Occipital lobe (tissue), 3 donors: ENCODE measurements around the gene FUOM. TPM values are rescaled to one million over a fixed set of nuclear protein-coding genes. Genes with fewer than 3 reads are reported as not detected.

Source experiments
- DNase-seq: peaks from one replicate; lab custom pipeline; 2025; lab: John Stamatoyannopoulos, UW
- small RNA-seq: library from RNA; depleted of rRNA; stranded (forward); fragments of <200 nt; gene quantifications from one replicate; pipeline ENCODE3, GENCODE V24; 2014
- total RNA-seq: library from RNA; depleted of rRNA; stranded (reverse); fragments of >200 nt; gene quantifications from one replicate; pipeline ENCODE4 v1.2.3, GENCODE V29; 2014

Gene FUOM
- total RNA-seq, 1 donor from 2014 or later = 6.9 TPM

DNA sequence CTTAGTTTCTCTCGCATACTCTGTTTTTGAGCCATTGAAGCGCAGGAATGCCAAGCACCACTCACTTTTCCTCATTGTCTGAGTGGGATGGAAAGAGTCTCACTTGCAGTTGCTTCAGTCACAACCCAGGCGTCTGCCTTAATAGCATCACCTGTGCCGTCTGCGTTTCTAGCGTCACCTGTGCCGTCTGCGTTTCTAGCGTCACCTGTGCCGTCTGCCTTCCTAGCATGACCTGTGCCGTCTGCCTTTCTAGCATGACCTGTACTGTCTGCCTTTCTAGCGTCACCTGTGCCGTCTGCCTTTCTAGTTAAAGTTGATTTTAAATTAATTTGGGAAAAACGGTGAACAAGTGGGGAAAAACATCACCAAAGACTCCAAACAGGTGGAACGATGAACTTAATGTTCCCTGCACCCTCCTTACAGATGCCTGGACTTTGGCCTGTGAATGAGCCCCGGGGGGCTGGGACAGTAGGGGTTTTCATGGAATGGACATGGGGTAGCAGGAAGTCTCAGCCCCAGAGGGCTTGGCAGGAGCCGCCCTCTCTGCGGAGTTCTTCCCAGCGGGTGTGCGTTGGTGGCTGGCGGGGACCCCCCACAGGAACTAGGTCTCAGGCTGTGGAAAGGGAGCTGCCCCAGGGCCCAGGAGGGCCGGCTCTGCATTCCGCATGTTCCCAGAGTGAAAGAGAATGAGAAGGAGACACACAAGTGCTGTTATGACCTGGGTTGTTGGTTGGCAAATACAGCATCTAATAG lies 45.6 kb downstream of the FUOM start:
- DNase-seq = no peak

- no peak for DNase-seq
Observed at GRCh38 chr10:133311570-133311969, 46.2 kb downstream of the FUOM start.

DNA sequence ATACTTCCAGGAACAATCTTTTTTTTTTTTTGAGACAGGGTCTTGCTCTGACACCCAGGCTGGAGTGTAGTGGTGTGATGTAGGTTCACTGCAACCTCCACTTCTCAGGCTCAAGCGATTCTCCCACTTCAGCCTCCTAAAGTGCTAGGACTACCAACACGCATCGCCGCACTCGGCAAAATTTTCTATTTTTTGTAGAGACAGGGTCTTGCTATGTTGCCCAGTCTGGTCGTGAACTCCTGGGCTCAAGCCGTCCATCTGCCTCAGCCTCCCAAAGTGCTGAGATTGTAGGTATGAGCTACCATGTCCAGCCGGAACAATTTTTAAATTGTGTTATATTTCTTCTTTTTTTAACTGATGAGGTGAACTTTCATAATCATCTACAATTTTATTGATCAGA lies 47.0 kb downstream of the FUOM start:
- DNase-seq = no peak

- DNase-seq = no peak
Observed at GRCh38 chr10:133310399-133310755, 47.4 kb downstream of the FUOM start.

DNA sequence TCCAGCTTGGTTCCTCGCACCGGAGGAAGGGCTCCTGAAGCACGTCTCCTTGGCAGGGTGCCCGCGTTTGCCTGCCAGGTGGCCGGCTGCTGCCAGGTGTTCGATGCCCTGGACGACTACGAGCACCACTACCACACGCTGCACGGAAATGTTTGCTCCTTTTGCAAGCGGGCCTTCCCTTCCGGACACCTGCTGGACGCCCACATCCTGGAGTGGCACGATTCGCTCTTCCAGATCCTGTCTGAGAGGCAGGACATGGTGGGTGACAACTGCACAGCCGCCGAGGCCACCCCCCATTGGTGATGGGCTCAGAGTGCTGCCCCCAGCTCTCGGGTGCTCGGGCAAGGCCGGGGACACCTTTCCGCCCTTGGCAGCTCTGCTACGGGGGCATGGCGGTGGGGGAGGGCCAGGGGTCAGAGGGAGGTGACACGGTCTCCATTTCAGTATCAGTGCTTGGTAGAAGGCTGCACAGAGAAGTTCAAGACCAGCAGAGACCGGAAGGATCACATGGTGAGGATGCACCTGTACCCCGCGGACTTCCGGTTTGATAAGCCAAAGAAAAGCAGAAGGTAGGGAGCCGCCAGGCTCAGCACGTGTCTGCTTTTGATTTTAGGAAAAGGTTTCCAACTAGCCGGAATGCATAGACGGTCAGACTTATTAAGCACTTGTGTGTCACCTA lies 48.0 kb downstream of the FUOM start:
- DNase-seq = no peak

GRCh38 chr10:133309100-133309719 lies 48.6 kb downstream of the FUOM start:
- peak; percentile 88 for DNase-seq

GRCh38 chr10:133308421-133309099 lies 49.3 kb downstream of the FUOM start, which contains the start of the genes TUBGCP2 and ZNF511:
Gene TUBGCP2, minus strand, starts transcription at chr10:133308872. Its CDS starts 5,931 bp downstream, at chr10:133302941.
Gene ZNF511, plus strand, starts transcription at chr10:133308914. Its CDS starts 30 bp downstream, at chr10:133308944.
- peak; percentile 88 for DNase-seq

DNA sequence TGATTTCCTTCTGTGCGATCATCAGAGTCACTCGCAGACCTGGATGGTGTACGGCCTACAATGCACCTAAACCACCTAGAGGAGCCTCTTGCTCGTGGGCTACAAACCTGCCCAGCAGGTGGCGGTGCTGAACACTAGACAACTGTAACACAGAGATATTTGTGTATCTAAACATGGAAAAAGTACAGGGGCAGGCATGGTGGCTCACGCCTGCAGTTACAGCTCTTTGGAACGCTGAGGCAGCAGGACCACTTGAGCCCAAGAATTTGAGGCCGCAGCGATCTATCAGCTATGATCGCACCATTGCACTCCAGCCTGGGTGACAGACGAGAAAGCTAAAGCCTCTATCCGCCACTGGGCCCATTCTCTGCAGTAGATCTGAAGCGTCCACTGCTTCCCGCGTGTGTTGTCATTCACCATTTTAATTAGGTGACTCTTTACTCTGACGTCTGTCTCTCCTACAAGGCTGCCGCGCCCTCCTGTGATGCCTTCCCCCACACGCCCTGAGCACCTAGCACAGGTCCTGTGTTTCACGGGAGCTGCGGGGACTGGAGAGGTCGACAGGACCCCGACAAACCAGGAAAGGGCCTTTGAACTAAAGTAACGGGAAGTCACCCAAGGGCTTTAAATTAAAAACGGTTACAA lies 49.9 kb downstream of the FUOM start:
- no peak for DNase-seq

- DNase-seq = no peak
Observed at GRCh38 chr10:133306941-133307379, 50.9 kb downstream of the FUOM start.

GRCh38 chr10:133306097-133306476 lies 51.7 kb downstream of the FUOM start:
- no peak for DNase-seq

Small RNA genes lying within 50 kb of the gene (small RNA-seq; reads per million reads assigned to genes)
- gene AL360181.4 = not detected
- not detected for gene BANF1P2
- not detected for gene MIR3944

Other genes starting within 250 kb of the FUOM start
- gene KNDC1, start 197.8 kb downstream of the FUOM start, total RNA-seq = 5.9 TPM
- gene UTF1, start 127.8 kb downstream of the FUOM start, total RNA-seq = not detected
- gene VENTX, start 120.2 kb downstream of the FUOM start, total RNA-seq = not detected
- 1.7 TPM for gene ADAM8, start 81.2 kb downstream of the FUOM start, total RNA-seq
- gene TUBGCP2, start 49.1 kb downstream of the FUOM start, total RNA-seq = 42.4 TPM
- 7.5 TPM for gene ZNF511, start 49.1 kb downstream of the FUOM start, total RNA-seq
- gene CALY, start 21.1 kb downstream of the FUOM start, total RNA-seq = 4.7 TPM
- not detected for gene PRAP1, start 10.6 kb downstream of the FUOM start, total RNA-seq
- 28.2 TPM for gene ECHS1, start 15.3 kb upstream of the FUOM start, total RNA-seq
- 10.1 TPM for gene PAOX, start 21.2 kb upstream of the FUOM start, total RNA-seq
- 14.8 TPM for gene MTG1, start 36.1 kb upstream of the FUOM start, total RNA-seq
- 6.1 TPM for gene SPRN, start 66.6 kb upstream of the FUOM start, total RNA-seq
- gene SCART1, start 95.9 kb upstream of the FUOM start, total RNA-seq = 0.47 TPM
- gene CYP2E1, start 169.3 kb upstream of the FUOM start, total RNA-seq = 10.5 TPM
- gene SYCE1, start 207.6 kb upstream of the FUOM start, total RNA-seq = 0.94 TPM